H1 (cell line): Measurements from ENCODE around the gene CD34.

Source experiments
- CREB1 ChIP-seq: IDR thresholded peaks from 2 replicates; pipeline ENCODE4 v1.6.1; 2012; ENCODE audit warnings: inconsistent platforms
- EZH2 ChIP-seq: fragments of 200-600 bp; sonication (generic); IDR thresholded peaks from 2 replicates; pipeline ENCODE4 v1.7.1; 2012; ENCODE audit warnings: low read depth, mild to moderate bottlenecking, moderate library complexity, low read length, inconsistent platforms; ENCODE audit not compliant: severe bottlenecking
- GABPA ChIP-seq: IDR thresholded peaks from 2 replicates; pipeline ENCODE4 v1.6.1; 2011; ENCODE audit warnings: mild to moderate bottlenecking, low read length, moderate library complexity, borderline replicate concordance; ENCODE audit not compliant: insufficient read depth
- JUN ChIP-seq: IDR thresholded peaks from 2 replicates; pipeline ENCODE4 v1.6.1; 2011; ENCODE audit warnings: low read depth, mild to moderate bottlenecking, improper control_type of control experiment, low read length
- JUND ChIP-seq: IDR thresholded peaks from 2 replicates; pipeline ENCODE4 v1.6.1; 2011; ENCODE audit warnings: mild to moderate bottlenecking, improper control_type of control experiment, low read length
- PHF8 ChIP-seq: fragments of 200-600 bp; sonication (generic); conservative IDR thresholded peaks from 2 replicates; pipeline ENCODE4 v1.7.1; 2012; ENCODE audit warnings: low read depth, mild to moderate bottlenecking, inconsistent platforms, low read length, moderate library complexity
- POLR2A ChIP-seq, 2 experiments: IDR thresholded peaks; 1 replicate in 1 of 2; 2 replicates in 1 of 2; pipeline ENCODE4 v1.6.1; 2011; ENCODE audit warnings: low read depth in 2 of 2, low read length in 2 of 2, mild to moderate bottlenecking in 2 of 2; ENCODE audit errors: control extremely low read depth in 1 of 2
- POLR2AphosphoS5 ChIP-seq: IDR thresholded peaks from 2 replicates; pipeline ENCODE4 v1.6.1; 2011; ENCODE audit warnings: low read depth, low read length
- SIN3A ChIP-seq, 2 experiments: IDR thresholded peaks in 1 of 2; conservative IDR thresholded peaks in 1 of 2; 2 replicates each; pipeline ENCODE4 v1.6.1; 2011 to 2012; ENCODE audit warnings: low read length in 2 of 2, improper control_type of control experiment in 1 of 2, low read depth in 1 of 2, mild to moderate bottlenecking in 1 of 2
- TF ChIP-seq, protein P1 (sequence below), 3 experiments: IDR thresholded peaks; 1 replicate in 2 of 3; 2 replicates in 1 of 3; pipeline versions ENCODE4 v1.5.1 to v1.6.1; 2011; ENCODE audit warnings: low read length in 3 of 3, mild to moderate bottlenecking in 3 of 3, inconsistent platforms in 2 of 3, low read depth in 1 of 3, moderate library complexity in 1 of 3; ENCODE audit not compliant: insufficient read depth in 1 of 3; ENCODE audit errors: control extremely low read depth in 1 of 3
- TF ChIP-seq, protein P2 (sequence below): IDR thresholded peaks from 2 replicates; pipeline ENCODE4 v1.6.1; 2012; ENCODE audit warnings: inconsistent platforms

- no peak for TF ChIP-seq POLR2A (IDR thresholded peaks at IDR 0.05; ENCODE audit: control extremely low read depth in 1 of 2, low read depth in 2 of 2, low read length in 2 of 2)
- TF ChIP-seq, protein P1, sequence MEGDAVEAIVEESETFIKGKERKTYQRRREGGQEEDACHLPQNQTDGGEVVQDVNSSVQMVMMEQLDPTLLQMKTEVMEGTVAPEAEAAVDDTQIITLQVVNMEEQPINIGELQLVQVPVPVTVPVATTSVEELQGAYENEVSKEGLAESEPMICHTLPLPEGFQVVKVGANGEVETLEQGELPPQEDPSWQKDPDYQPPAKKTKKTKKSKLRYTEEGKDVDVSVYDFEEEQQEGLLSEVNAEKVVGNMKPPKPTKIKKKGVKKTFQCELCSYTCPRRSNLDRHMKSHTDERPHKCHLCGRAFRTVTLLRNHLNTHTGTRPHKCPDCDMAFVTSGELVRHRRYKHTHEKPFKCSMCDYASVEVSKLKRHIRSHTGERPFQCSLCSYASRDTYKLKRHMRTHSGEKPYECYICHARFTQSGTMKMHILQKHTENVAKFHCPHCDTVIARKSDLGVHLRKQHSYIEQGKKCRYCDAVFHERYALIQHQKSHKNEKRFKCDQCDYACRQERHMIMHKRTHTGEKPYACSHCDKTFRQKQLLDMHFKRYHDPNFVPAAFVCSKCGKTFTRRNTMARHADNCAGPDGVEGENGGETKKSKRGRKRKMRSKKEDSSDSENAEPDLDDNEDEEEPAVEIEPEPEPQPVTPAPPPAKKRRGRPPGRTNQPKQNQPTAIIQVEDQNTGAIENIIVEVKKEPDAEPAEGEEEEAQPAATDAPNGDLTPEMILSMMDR (IDR thresholded peaks at IDR 0.05; ENCODE audit: control extremely low read depth in 1 of 3, insufficient read depth in 1 of 3, low read depth in 1 of 3, low read length in 3 of 3) = no peak
- no peak for TF ChIP-seq GABPA
- no peak for TF ChIP-seq JUND
- no peak for TF ChIP-seq SIN3A (conservative IDR thresholded peaks at IDR 0.05 in 1 of 2, IDR thresholded peaks at IDR 0.05 in 1 of 2; ENCODE audit: low read depth in 1 of 2, low read length in 2 of 2)
- no peak for TF ChIP-seq JUN
- no peak for TF ChIP-seq POLR2AphosphoS5
- TF ChIP-seq CREB1 = no peak
- TF ChIP-seq, protein P2, sequence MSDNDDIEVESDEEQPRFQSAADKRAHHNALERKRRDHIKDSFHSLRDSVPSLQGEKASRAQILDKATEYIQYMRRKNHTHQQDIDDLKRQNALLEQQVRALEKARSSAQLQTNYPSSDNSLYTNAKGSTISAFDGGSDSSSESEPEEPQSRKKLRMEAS = no peak
- TF ChIP-seq EZH2 = no peak
- TF ChIP-seq PHF8 = no peak
Observed at GRCh38 chr1:207920444-207921021, 9.6 kb upstream of the CD34 start.
